Measurements from ENCODE around the gene TTC27. TPM values are rescaled to one million over a fixed set of nuclear protein-coding genes. Genes with fewer than 3 reads are reported as not detected.

Gene TTC27
- total RNA-seq, 6 experiments from 2014 or later = 6.8 to 9.5 (median 7.3) TPM

- TF ChIP-seq CTCF (IDR thresholded peaks at IDR 0.05) (no peak), POLR2A (IDR thresholded peaks at IDR 0.05) (no peak)
- no peaks in the 10 kb centered on the region for H3K27me3 ChIP-seq
- no peaks in the 10 kb centered on the region for H3K9me3 ChIP-seq
- no peaks in the 10 kb centered on the region for H3K4me1 ChIP-seq
- no peak overlapping the region for H3K4me3 ChIP-seq
- H3K36me3 ChIP-seq = no peaks in the 10 kb centered on the region
- intact Hi-C loops (cut with DNase I) = no loop called here
- no peak for ATAC-seq
- DNase-seq = no peak
- H3K27ac ChIP-seq = no peak overlapping the region
Measured at GRCh38 chr2:32688541-32688940, 60.7 kb downstream of the TTC27 start.

- no peak for TF ChIP-seq POLR2A (IDR thresholded peaks at IDR 0.05)
- no peak for TF ChIP-seq CTCF (IDR thresholded peaks at IDR 0.05)
- H3K27me3 ChIP-seq = no peaks in the 10 kb centered on the region
- H3K4me3 ChIP-seq = no peak overlapping the region
- no peaks in the 10 kb centered on the region for H3K36me3 ChIP-seq
- intact Hi-C loops (cut with DNase I) = no loop called here
- no peak overlapping the region for H3K27ac ChIP-seq
- no peaks in the 10 kb centered on the region for H3K4me1 ChIP-seq
- ATAC-seq = no peak
- H3K9me3 ChIP-seq = no peaks in the 10 kb centered on the region
- no peak for DNase-seq
Measured at GRCh38 chr2:32691678-32692077, 63.8 kb downstream of the TTC27 start.

GRCh38 chr2:32696439-32696838 lies 68.6 kb downstream of the TTC27 start:
- H3K9me3 ChIP-seq = no peaks in the 10 kb centered on the region
- no peaks in the 10 kb centered on the region for H3K4me1 ChIP-seq
- H3K27me3 ChIP-seq = no peaks in the 10 kb centered on the region
- H3K36me3 ChIP-seq = no peaks in the 10 kb centered on the region
- H3K27ac ChIP-seq = no peak overlapping the region
- no CpG with 5 or more reads among the region's 4 CpGs for WGBS (ENCODE audit: insufficient coverage, low coverage, low lambda C conversion rate, missing lambda C conversion rate)
- no peak for ATAC-seq
- H3K4me3 ChIP-seq = no peak overlapping the region
- intact Hi-C loops (cut with DNase I) = no loop called here
- TF ChIP-seq CTCF (IDR thresholded peaks at IDR 0.05) = no peak
- TF ChIP-seq POLR2A (IDR thresholded peaks at IDR 0.05) = no peak
- no peak for DNase-seq

- TF ChIP-seq CTCF (IDR thresholded peaks at IDR 0.05) (no peak), POLR2A (IDR thresholded peaks at IDR 0.05) (no peak)
- ATAC-seq = no peak
Measured at GRCh38 chr2:32697156-32697555, 69.3 kb downstream of the TTC27 start.

GRCh38 chr2:32699151-32699550 lies 71.3 kb downstream of the TTC27 start:
- H3K9me3 ChIP-seq = no peaks in the 10 kb centered on the region
- peaks cover 0 to 4% (median 0%) of the 10 kb centered on the region in 4 donors for H3K36me3 ChIP-seq
- intact Hi-C loops (cut with DNase I) = no loop called here
- no peaks in the 10 kb centered on the region for H3K27me3 ChIP-seq
- ATAC-seq = no peak
- no peaks in the 10 kb centered on the region for H3K4me1 ChIP-seq
- no peak for TF ChIP-seq CTCF (IDR thresholded peaks at IDR 0.05)
- H3K4me3 ChIP-seq = no peak overlapping the region
- DNase-seq = no peak
- WGBS (ENCODE audit: insufficient coverage, low coverage, low lambda C conversion rate, missing lambda C conversion rate) = no CpG with 5 or more reads among the region's 1 CpG
- no peak overlapping the region for H3K27ac ChIP-seq

More at GRCh38 chr2:32697156-32697555, 69.3 kb downstream of the TTC27 start:
- DNase-seq = no peak
- no peaks in the 10 kb centered on the region for H3K9me3 ChIP-seq
- intact Hi-C loops (cut with DNase I) = no loop called here
- no peak overlapping the region for H3K27ac ChIP-seq
- H3K27me3 ChIP-seq = no peaks in the 10 kb centered on the region
- H3K4me1 ChIP-seq = no peaks in the 10 kb centered on the region
- no peaks in the 10 kb centered on the region for H3K36me3 ChIP-seq
- no peak overlapping the region for H3K4me3 ChIP-seq

All from right lobe of liver (tissue), 6 donors.